Measurements from ENCODE around the gene CA6. TPM values are rescaled to one million over a fixed set of nuclear protein-coding genes. Genes with fewer than 3 reads are reported as not detected.

CA6 gene
- total RNA-seq, 1 experiment from 2014 or later = not detected

GRCh38 chr1:9022773-9023172 is 77.1 kb downstream of the CA6 start:
- ChIA-PET CTCF (interaction anchor here (0.6 kb wide), 1 partner anchor 115 kb away, joined by 8 read pairs; no protein-coding TSS in a partner anchor), POLR2A (no interaction called here)
- Histone ChIP-seq H3K9me3 (ENCODE audit: control insufficient read depth, insufficient read depth, low read depth, low read length) (no peaks in the 10 kb centered on the region), H3K4me1 (ENCODE audit: control insufficient read depth, insufficient read depth, low read length) (no peaks in the 10 kb centered on the region), H3K4me3 (ENCODE audit: low read depth in 2 of 2, low read length in 2 of 2) (no peak overlapping the region), H3K27ac (ENCODE audit: low read length) (no peak overlapping the region), H3K27me3 (ENCODE audit: control insufficient read depth, insufficient read depth, low read length) (no peaks in the 10 kb centered on the region), H3K36me3 (ENCODE audit: control insufficient read depth, insufficient read depth, low read length) (no peaks in the 10 kb centered on the region)
- intact Hi-C loops (cut with micrococcal nuclease; ENCODE audit: unreplicated experiment) = no loop called here
- ATAC-seq (no peak), DNase-seq (ENCODE audit: low read depth, low spot score) (no peak)
- no peak for TF ChIP-seq SIN3A (IDR thresholded peaks at IDR 0.05; ENCODE audit: borderline replicate concordance, insufficient read depth, low read depth, low read length)
- TF ChIP-seq, protein P1, sequence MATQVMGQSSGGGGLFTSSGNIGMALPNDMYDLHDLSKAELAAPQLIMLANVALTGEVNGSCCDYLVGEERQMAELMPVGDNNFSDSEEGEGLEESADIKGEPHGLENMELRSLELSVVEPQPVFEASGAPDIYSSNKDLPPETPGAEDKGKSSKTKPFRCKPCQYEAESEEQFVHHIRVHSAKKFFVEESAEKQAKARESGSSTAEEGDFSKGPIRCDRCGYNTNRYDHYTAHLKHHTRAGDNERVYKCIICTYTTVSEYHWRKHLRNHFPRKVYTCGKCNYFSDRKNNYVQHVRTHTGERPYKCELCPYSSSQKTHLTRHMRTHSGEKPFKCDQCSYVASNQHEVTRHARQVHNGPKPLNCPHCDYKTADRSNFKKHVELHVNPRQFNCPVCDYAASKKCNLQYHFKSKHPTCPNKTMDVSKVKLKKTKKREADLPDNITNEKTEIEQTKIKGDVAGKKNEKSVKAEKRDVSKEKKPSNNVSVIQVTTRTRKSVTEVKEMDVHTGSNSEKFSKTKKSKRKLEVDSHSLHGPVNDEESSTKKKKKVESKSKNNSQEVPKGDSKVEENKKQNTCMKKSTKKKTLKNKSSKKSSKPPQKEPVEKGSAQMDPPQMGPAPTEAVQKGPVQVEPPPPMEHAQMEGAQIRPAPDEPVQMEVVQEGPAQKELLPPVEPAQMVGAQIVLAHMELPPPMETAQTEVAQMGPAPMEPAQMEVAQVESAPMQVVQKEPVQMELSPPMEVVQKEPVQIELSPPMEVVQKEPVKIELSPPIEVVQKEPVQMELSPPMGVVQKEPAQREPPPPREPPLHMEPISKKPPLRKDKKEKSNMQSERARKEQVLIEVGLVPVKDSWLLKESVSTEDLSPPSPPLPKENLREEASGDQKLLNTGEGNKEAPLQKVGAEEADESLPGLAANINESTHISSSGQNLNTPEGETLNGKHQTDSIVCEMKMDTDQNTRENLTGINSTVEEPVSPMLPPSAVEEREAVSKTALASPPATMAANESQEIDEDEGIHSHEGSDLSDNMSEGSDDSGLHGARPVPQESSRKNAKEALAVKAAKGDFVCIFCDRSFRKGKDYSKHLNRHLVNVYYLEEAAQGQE (IDR thresholded peaks at IDR 0.05; ENCODE audit: insufficient read depth in 1 of 2, low read depth in 2 of 2, low read length in 1 of 2) = no peak
- TF ChIP-seq TCF7L2 (IDR thresholded peaks at IDR 0.05; ENCODE audit: low read depth, low read length) = no peak
- no peak for TF ChIP-seq POLR2AphosphoS5 (IDR thresholded peaks at IDR 0.05; ENCODE audit: low read depth, low read length)
- no peak for TF ChIP-seq CTCF (IDR thresholded peaks at IDR 0.05)
- no TSS peak for BruUV-seq (replicated peaks)
- in situ Hi-C loops (cut with HindIII; ENCODE audit: low pct_unique_long_range_greater_than_20kb, low sequenced_read_pairs) = no loop called here

Other genes with a start within 250 kb of the CA6 start
- 217 TPM for gene RERE, start 128.2 kb upstream of the CA6 start, total RNA-seq (2021; ENCODE audit: unreplicated experiment)
- 2,480 TPM for gene ENO1, start 67.2 kb upstream of the CA6 start, total RNA-seq (2021; ENCODE audit: unreplicated experiment)
- not detected for gene SLC2A7, start 80.6 kb downstream of the CA6 start, total RNA-seq (2021; ENCODE audit: unreplicated experiment)
- 0.26 TPM for gene SLC2A5, start 123.8 kb downstream of the CA6 start, total RNA-seq (2021; ENCODE audit: unreplicated experiment)
- 19.8 TPM for gene GPR157, start 183.2 kb downstream of the CA6 start, total RNA-seq (2021; ENCODE audit: unreplicated experiment)